ENCODE measurements around the gene LHB.

LHB gene

DNA sequence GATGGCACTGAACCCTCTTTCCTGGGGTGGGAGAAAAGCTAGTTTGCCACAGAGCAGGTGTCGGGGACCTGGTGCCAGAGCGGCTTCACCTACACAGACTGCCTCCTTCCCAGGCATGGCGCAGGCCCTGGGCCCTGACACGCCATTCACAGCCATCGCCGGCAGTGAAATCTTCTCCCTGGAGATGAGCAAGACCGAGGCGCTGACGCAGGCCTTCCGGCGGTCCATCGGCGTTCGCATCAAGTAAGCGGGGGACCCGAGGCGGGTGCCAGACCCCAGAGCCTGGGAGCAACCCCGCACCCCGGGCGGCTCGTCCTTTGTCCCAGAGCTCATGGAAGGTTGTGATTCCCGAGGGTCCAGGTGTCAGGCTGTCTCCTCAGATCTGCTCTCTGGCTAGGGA lies 10.0 kb downstream of the LHB start:
- DNase-seq, result no peak

GRCh38 chr19:49004964-49005614 lies 11.8 kb downstream of the LHB start:
- no peak for DNase-seq

GRCh38 chr19:49004133-49004532 lies 12.8 kb downstream of the LHB start:
- no peak for DNase-seq

- DNase-seq, result peak; percentile 54
Observed at GRCh38 chr19:48999481-49000325, 17.2 kb downstream of the LHB start.

DNA sequence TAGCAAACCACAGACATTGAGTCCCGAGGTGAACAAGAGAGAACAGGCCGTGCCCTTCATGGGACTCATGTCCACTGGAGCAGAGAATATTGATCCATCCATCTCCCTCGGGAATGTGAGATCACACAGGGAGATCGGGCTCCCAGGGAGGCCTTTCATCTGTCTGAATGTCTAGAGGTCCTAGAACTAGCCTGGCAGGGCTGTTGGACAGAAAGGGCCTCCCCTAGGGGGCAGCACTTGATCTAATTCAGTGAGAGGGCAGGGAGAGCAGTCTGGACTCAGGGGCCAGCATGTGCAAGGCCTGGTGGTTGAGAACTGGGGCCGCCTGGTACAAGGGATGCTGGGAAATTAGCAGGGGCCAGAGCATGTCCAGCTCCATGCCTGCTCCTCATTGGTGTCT lies 18.9 kb downstream of the LHB start:
- DNase-seq, result peak; percentile 50

GRCh38 chr19:48994035-48994386 lies 22.9 kb downstream of the LHB start:
- DNase-seq, result no peak

GRCh38 chr19:48993175-48994034 lies 23.5 kb downstream of the LHB start, which contains the start of the genes GYS1 and RUVBL2:
Gene GYS1, minus strand, starts transcription at chr19:48993309. Its CDS starts 197 bp downstream, at chr19:48993112.
Gene RUVBL2, plus strand, starts transcription at chr19:48993887. Its CDS starts 25 bp downstream, at chr19:48993912.
- DNase-seq, result peak; percentile 99

DNA sequence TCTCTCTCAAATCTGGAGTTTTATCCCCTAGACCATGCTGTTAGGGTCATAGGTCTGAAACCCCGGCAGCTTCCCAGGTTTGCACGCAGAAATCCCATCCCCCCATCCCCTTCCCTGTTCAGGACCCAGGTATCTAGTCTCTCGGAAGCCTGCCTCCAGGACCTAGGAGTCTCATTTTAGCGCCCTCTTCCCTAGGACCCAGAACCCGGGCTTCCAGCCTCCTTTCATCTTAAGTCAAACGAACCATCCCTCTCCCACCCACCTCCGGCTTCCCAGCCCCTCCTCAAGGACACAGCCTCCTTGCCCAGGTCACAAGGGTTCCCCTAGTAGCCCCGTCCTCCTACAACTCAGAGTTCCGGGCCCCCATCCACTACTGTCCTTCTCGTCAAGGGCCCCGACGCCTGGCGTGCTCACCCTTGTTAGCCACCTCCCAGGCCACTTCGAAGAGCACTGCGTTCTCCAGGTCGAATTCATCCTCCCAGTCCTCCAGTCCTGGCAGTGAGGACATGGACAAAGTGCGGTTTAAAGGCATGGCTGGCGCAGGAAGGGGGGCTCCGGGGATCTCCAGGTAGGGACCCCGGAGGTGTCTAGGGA lies 24.2 kb downstream of the LHB start:
- DNase-seq, result no peak

DNA sequence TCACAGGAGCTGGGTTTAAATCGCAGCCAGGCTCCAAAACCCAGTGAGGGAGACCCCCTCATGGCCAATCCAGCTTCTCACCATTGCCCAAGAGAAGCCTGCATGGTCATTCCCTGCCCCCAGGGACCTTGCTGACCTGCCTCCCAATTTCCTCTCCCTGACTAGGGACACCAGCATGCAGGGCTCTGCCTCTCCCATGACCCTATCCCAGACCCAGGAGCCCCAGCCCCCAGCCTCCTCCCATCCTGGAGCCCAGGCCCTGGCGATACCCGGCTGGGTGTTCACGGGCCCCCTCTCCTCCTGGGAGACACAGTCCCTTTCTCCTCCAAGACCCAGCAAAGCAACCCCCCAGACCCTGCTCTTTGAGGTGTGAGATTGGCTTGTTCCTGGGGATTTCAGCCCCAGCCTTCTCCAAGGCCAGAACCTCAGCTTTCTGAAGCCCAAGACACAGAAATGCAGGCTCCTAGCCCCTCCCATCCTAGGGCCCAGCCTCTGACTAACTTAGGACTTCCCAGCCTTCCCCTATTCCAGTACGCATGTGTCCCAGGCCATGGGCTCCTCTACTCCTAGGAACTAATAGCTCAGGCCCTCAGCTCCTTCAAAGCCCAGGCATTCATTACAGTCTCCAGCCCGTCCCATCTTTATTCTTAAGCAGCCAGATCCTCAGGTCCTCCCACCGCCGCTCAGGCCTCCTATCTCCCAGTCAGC lies 24.9 kb downstream of the LHB start:
- DNase-seq, result no peak

- no peak for DNase-seq
Observed at GRCh38 chr19:48991011-48991609, 25.8 kb downstream of the LHB start.

- no peak for DNase-seq
Observed at GRCh38 chr19:48990400-48990799, 26.5 kb downstream of the LHB start.

- no peak for DNase-seq
Observed at GRCh38 chr19:48989701-48990291, 27.1 kb downstream of the LHB start.

DNA sequence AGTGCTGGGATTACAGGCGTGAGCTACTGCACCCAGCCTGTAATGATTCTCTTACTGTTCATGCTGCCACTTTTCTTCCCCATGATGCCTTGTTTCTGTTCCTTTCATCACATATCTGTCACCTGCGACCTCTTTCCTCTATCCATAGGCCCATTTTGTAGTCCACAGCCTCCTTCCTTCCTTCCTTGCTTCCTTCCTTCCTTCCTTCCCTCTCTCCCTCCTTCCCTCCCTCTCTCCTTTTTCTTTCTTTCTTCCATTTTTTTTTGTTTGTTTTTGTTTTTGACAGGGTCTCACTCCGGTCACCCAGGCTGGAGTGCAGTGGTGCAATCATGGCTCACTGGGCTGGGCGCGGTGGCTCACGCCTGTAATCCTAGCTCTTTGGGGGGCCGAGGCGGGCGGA lies 28.0 kb downstream of the LHB start:
- DNase-seq, result no peak

- no peak for DNase-seq
Observed at GRCh38 chr19:48988286-48988685, 28.6 kb downstream of the LHB start.

DNA sequence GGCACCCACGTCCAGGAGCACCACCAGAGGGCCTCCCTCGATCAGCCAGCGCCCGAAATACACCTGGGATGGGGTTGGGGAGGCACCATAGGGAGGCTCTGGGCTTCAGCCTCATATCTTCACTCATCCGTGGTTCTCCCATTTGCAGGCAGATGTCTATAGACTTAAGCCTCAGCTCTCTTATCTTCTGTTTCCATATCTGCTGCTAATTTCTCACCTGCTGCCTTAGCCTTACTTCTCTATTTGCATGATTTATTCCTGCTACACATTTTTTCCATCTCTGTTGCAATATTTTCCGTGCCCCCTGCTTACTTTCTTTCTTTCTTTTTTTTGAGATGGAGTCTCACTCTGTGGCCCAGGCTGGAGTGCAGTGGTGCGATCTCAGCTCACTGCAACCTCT lies 29.6 kb downstream of the LHB start:
- DNase-seq, result no peak

DNA sequence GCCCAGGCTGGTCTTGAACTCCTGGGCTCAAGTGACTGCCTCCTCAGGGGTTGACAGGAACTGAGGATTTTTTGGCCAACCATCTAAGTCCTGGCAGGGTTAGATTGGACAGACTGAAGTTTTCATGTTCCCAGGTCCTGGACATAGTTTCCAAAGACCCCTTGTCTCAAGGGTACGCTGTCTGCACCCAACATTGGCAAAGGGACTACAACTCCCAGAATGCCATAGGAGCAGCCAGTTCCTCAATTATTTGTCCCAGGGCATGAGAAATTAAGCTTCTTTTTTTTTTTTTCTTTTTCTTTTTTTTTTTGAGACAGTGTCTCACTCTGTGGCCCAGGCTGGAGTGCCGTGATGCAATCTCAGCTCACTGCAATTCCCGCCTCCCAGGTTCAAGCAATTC lies 30.7 kb downstream of the LHB start:
- no peak for DNase-seq

DNA sequence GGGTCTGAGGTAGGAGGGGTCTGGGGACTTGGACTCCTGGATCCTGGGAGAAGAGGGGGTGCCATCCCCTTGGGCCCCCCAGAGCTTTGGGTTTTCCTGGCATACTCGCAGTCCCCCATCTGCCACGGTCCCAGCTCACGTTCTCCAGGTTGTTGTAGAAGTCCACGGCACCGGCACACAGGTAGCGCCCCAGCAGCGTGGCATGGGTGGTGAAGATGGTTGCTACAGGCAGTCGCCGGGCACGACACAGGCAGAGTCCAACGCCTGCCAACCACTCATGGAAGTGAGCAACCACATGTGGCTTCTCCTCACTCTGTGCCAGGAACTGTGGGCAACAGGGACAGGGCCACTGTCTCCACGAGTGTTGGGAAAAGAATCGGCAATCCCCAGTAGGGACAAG lies 31.2 kb downstream of the LHB start:
- DNase-seq, result no peak

- DNase-seq, result no peak
Observed at GRCh38 chr19:48982280-48982679, 34.6 kb downstream of the LHB start.

DNA sequence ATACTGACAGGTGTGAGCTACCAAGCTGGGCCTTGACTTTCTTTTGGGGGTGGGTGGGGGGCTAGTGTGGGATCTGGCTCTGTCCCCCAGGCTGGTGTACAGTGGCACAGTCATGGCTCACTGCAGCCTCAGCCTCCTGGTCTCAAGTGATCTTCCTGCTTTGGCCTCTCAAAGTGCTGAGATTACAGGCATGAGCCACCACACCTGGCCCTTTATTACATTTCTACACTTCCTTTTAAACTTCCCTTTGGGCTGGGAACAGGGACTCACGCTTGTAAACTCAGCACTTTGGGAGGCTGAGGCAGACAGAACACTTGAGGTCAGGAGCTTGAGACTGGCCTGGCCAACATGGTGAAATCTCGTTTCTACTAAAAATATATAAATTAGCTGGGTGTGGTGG lies 39.8 kb downstream of the LHB start:
- no peak for DNase-seq

DNA sequence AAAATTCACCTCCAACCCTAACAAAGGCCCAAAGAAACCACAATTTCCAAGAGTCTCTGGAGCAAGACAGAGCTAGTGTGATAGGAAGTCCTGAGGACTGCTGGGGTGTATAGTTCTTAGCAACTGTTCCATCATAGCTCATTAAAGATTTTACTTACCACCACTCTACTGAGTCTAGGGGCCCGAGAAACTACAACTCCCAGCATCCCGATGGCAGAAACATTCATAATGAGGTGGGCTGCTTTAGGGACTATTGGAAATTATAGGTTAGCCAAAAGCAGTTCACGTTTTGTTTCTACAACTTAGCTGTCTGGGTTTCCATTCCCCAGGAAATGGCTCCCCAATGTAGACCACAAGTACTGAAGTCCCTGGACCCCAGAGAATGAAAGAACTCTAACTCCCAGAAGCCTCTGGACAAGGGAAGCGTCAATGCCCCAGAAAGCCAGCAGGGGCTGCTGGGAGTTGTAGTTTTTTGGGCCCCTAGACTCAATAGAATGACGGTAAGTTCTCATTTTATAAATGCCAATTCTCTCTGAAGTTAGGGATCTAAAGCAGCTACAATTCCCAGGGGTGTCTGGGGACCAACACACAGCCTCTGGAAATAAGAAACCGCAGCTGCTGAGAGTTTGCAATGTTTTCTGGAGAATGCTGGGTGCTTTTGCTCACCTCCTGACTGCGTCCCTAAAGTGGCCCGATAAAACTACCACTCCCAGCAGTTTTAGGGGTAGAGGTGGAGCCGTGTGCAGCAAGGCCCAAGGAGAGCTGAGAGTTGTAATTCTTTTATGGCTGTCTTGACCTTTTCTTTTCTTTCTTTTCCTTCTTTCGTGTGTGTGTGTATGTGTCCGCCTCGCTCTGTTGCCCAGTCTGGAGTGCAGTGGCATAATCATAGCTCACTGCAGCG lies 40.7 kb downstream of the LHB start:
- no peak for DNase-seq
